HG02610 (cell line): Measurements from ENCODE around the gene MBD3L3.
"Not testable (repeated sequence)": the region's sequence is repeated elsewhere in the genome, so short reads cannot be mapped to it uniquely, and the experiment has no call there.

Experiments used
- ATAC-seq: cut with Tn5 transposase; IDR thresholded peaks from one replicate; pipeline ENCODE4 v1.9.1; 2021; ENCODE audit warnings: mild to moderate bottlenecking, moderate library complexity; ENCODE audit not compliant: unreplicated experiment

The MBD3L3 gene

DNA sequence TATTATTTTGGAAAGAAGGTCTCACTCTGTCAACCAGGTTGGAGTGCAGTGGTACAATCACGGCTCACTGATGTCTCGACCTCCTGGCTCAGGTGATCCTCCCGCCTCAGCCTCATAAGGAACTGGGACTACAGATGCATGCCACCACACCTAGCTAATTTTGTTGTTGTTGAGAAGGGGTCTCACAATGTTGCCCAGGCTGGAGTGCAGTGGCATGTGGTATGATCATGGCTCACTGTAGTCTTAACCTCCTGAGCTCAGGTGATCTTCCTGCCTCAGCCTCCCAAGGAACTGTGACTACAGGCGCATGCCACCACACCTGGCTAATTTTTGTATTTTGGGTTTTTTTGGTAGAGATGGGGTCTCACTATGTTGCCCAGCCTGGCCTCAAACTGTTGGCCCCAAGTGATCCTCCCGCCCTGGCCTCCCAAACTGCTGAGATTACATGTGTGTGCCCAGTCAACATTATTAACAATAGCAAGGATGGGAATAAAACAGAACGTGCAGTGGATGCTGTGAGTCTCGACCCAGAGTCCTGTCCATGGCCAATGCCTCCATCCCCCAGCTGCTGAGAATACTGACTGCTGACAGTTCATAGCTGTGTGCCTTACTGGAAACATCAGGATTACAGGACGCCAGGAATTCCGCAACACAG lies 5.4 kb upstream of the MBD3L3 start:
- no peak for ATAC-seq

DNA sequence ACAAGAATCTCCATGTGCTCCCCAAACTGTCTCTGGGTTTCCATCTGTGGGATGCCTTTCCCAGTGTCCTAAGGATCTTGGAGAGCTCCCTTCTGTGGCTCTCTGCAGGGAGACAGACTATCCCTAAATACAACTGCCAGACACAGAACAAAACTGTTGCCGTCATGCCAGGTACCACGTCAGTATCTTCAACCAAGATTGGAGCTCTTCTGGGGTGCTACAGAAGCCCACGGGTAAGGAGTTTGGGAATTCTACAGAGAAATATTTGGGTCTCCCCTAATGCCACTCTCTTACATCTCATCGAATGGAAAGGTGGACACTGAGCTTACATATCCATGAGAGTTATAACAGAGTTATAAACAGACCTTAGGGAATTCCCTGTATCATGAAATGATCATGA lies 4.9 kb upstream of the MBD3L3 start:
- no peak for ATAC-seq

DNA sequence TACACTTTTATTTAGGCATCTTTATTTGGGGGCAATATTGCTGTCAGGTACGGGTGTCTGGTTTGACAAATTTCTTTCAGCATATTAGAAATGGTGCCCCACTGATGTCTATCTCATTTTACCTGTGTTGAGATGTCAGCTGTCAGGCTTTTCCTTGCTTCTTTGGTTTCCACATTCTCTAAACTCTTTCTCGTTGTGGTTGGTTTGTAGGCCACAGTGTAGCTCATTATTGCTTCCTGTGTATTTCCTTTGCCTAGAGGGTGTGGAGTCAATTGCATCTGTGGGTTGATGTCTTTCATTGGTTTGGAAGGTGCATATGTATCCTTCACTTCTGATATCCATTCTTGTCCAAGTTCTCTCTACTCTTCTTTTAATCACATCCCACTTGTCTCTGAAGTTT lies 1.5 kb upstream of the MBD3L3 start:
- not testable (repeated sequence) for ATAC-seq

GRCh38 chr19:7056371-7056770 lies 2.1 kb downstream of the MBD3L3 start:
- ATAC-seq: not testable (repeated sequence)

- ATAC-seq: not testable (repeated sequence)
These were observed 2.8 kb downstream of the MBD3L3 start for GRCh38 chr19:7055679-7056078.

DNA sequence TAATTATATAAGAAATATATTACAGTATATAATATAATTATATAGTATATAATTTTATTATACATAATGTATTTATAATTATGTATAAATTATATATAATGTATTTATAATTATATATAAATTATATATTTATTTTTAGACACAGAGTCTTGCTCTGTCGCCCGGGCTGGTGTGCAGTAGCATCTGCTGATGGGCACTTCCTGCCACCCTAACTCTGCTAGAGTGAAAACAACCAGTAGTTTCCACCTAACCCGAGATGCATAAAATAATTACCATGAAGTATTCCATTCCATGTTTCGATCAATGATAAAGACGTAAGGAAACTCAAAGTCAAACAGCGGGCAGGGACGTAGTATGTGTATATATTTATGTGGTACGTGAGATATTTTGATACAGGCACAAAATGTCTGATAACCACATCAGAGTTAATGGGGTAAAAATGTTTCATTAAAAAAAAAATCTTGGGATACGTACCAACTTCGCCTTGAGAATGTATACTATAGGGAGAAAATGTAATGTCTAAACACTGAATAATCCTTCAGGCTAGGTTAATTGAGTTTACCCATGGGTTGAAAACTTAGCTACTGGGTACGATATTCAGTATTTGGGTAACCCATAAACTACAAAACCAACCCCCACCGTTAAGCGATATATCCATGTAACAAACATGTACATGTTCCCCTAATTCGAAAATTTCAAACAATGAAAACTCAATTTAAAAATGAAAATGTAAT lies 3.7 kb downstream of the MBD3L3 start:
- ATAC-seq: not testable (repeated sequence)

- ATAC-seq: not testable (repeated sequence)
These were observed 5.6 kb downstream of the MBD3L3 start for GRCh38 chr19:7052896-7053295.

GRCh38 chr19:7051421-7051820 lies 7.1 kb downstream of the MBD3L3 start:
- not testable (repeated sequence) for ATAC-seq

DNA sequence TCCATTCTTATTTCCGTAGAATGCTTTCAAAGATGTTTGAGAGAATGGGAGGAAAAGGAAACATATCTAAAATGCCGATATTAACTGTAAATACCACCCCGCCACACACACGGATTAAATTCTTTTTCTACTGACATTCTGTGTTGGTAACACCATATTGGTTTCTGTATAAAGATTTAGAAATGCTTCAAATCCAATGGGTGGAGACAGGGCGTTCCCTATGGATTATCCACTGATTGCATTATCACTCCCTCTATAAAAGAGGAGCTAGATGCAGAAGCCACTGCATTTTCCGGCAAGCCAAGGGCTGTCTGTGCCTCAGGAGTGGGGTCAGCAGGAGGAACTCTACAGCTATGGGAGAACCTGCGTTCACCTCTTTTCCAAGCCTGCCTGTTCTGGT lies 9.5 kb downstream of the MBD3L3 start, which contains the start of gene MBD3L2:
Gene MBD3L2 (plus strand): TSS at position 301 of the 400 bp plus-strand sequence. CDS start 53 bp downstream, at position 354.
- ATAC-seq: not testable (repeated sequence)

DNA sequence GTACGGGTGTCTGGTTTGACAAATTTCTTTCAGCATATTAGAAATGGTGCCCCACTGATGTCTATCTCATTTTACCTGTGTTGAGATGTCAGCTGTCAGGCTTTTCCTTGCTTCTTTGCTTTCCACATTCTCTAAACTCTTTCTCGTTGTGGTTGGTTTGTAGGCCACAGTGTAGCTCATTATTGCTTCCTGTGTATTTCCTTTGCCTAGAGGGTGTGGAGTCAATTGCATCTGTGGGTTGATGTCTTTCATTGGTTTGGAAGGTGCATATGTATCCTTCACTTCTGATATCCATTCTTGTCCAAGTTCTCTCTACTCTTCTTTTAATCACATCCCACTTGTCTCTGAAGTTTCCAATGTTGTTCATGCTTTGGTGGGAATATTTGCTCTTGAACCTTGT lies 16.9 kb downstream of the MBD3L3 start:
- not testable (repeated sequence) for ATAC-seq

DNA sequence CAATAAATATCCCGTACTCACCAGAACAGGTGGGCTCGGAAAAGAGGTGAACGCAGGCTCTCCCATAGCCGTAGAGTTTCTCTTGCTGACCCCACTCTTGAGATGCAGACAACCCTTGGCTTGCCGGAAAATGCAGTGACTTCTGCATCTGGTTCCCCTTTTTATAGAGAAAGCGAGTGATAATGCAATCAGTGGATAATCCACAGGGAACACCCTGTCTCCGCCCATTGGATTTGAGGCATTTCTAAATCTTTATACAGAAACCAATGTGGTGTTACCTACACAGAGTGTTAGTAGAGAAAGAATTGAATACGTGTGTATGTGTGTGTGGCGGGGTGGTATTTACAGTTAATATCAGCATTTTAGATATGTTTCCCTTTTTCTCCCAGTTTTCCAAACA lies 18.4 kb downstream of the MBD3L3 start, which contains the start of gene MBD3L4:
Gene MBD3L4 (minus strand): TSS at position 101 of the 400 bp plus-strand sequence. CDS start 35 bp downstream, at position 66.
- ATAC-seq: not testable (repeated sequence)

- not testable (repeated sequence) for ATAC-seq
These were observed 28.2 kb downstream of the MBD3L3 start, which contains the start of gene MBD3L5 for GRCh38 chr19:7030278-7030677. Gene MBD3L5, plus strand, starts transcription at chr19:7030578. Its CDS starts 34 bp downstream, at chr19:7030612.

DNA sequence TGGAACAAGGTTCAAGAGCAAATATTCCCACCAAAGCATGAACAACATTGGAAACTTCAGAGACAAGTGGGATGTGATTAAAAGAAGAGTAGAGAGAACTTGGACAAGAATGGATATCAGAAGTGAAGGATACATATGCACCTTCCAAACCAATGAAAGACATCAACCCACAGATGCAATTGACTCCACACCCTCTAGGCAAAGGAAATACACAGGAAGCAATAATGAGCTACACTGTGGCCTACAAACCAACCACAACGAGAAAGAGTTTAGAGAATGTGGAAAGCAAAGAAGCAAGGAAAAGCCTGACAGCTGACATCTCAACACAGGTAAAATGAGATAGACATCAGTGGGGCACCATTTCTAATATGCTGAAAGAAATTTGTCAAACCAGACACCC lies 29.7 kb downstream of the MBD3L3 start:
- not testable (repeated sequence) for ATAC-seq

DNA sequence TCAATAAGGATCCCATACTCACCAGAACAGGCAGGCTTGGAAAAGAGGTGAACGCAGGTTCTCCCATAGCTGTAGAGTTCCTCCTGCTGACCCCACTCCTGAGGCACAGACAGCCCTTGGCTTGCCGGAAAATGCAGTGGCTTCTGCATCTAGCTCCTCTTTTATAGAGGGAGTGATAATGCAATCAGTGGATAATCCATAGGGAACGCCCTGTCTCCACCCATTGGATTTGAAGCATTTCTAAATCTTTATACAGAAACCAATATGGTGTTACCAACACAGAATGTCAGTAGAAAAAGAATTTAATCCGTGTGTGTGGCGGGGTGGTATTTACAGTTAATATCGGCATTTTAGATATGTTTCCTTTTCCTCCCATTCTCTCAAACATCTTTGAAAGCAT lies 37.1 kb downstream of the MBD3L3 start, which contains the start of gene MBD3L2B:
Gene MBD3L2B (minus strand): TSS at position 101 of the 400 bp plus-strand sequence. CDS start 34 bp downstream, at position 67.
- not testable (repeated sequence) for ATAC-seq

- ATAC-seq: no peak
These were observed 39.6 kb downstream of the MBD3L3 start for GRCh38 chr19:7018828-7019227.

DNA sequence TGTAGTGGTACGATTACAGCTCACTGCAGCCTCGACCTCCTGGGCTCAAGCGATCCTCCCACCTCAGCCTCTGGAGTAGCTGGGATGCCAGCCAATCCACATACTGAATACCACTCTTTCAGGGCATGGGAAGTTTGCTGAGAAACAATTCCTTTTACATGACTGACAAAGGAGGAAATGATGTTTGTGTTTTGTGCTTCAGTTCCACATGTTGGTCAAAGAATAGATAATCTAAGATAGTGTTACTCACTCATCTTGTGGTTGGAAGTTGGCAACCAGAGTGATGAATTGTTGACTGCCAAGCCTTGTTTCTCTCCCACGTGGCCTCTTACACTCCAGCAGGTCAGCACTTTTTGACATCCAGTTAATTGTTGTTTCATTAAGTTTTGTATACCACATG lies 44.8 kb downstream of the MBD3L3 start:
- no peak for ATAC-seq

DNA sequence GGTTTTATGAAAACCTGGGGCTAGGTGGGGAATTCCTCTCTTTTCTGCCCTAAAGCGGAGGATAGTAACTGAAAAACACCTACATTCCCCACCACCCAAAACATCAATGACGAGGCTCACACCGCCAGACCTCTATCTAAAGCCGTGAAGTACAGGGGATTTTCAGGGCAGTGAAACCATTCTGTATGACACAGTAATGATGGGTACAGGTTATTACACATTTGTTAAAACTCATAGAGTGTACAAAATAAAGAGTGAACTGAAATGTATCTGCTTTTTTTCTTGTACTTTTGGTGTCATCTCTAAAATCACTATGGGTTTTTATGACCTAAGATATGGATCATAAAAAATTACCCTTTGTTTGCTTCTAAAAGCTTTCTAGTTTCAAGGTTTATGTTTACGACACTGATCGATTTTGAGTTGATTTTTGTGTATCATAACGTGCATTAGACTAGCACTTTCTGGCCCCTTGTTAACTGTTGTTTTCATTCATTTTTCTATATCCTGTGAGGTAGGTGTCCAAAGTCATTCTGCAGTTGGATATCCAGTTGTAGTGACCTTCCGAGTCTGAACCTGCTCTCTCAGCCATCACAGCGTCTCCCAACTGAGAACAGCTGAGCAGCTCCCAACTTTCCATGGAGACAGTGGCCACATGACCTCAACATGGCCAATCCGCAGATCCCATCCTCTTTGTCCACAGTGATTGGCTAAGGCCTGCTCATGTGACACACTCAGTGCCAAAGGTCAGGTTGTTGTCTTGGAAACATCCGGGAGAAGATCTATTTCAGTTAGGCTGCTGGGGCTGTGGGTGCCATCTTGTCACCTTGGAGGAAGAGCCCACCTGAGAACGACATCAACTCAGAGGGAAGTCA lies 47.5 kb downstream of the MBD3L3 start:
- ATAC-seq: peak; percentile 40

- ATAC-seq: no peak
These were observed 50.6 kb downstream of the MBD3L3 start for GRCh38 chr19:7007859-7008258.
